HG03108 (cell line): Measurements from ENCODE around the gene ISOC2.

Experiments
- ATAC-seq: cut with Tn5 transposase; IDR thresholded peaks from one replicate; pipeline ENCODE4 v1.9.1; 2021; ENCODE audit warnings: moderate library complexity; ENCODE audit not compliant: unreplicated experiment

Gene ISOC2

DNA sequence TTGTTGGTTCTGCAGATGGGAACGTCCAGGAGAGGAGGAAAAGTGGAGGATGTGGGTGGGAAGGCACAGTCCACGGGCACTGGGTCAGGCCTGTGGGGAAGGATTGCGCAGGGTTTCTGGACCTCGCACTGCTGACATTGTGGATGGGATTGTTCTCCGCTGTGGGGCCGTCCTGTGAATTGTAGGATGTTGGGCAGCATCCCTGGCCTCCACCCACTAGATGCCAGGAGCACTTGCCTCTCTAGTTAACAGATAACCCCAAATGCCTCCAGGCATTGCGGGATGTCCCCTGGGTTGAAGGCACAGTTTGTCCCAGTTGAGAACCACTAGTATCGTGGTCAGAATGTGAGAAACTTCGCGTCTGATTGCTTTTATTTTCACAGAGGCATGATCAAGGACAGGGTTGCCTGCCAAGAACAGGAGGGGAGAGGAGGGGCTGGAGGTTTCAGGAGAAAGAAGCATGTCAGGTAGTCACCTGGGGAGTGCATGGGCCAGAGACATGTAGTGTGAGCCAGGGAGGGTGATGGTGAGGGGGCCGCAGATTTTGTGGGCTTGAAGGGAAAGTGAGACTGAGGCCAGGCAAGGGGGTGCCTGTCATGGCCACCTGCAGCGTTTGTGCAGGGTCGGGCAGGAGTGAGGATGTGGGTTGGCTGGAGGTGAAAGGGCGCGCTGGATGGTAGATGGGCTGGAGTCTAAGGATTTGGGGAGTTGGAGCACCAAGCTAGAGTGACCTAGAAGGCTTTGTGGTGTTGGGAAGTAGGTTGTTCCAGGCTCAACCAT is 18.2 kb upstream of the ISOC2 start:
- no peak for ATAC-seq

DNA sequence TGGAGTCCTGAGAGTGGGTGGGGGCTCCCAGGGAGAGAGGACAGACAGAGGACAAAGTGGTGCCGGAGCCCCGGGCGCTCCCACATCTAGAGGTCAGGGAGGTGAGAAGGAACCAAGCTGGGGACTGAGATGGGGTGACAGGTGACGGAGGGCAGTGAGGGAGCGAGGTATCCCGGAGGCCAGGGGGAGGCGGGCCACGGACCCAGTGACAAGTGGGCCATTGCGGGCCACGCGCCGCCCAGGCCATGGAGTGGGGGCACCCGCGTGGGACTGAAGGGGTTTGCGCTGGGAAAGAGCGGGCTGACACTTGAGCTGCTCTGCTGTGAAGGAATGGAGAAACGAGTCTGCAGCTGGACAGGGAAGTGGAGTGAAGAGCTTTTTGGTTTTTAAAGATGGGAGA is 17.6 kb upstream of the ISOC2 start:
- no peak for ATAC-seq

DNA sequence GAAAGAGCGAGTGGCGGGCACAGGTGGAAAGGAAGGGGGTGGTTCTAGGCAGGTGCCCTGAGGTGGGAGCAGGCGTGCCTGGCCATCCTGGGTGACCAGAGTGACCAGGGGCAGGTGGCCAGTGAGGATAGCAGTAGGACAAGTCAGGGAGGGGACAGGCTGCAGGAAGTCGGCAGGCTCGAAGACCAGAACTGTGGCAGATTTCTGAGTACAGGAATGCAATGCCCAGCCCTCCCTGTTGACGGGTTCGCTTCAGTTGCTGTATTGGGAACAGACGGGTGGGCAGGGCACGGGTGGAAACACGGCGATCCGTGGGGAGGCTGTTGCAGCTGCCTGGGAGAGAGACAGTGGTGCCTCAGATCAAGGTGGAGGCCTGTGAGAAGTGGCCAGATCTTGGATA is 16.9 kb upstream of the ISOC2 start:
- no peak for ATAC-seq

DNA sequence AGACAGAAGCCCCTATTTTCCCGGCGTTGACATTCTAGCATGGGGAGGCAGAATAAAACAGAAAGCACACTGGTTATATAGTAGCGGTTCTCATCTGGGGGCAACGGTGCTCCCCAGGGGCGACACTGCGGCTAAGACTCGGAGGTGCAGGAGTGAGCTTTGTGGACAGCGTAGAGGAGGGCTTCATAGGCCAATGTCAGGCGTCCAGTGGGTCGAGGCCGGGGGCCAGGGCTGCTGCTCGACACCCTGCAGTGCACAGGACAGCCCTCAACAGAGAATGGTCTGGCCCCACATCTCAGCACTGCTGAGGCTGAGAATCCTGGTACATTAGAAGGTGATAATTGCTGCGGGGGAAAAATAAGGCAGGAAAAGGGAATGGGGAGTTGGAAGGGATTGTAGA is 16.5 kb upstream of the ISOC2 start:
- ATAC-seq: no peak

DNA sequence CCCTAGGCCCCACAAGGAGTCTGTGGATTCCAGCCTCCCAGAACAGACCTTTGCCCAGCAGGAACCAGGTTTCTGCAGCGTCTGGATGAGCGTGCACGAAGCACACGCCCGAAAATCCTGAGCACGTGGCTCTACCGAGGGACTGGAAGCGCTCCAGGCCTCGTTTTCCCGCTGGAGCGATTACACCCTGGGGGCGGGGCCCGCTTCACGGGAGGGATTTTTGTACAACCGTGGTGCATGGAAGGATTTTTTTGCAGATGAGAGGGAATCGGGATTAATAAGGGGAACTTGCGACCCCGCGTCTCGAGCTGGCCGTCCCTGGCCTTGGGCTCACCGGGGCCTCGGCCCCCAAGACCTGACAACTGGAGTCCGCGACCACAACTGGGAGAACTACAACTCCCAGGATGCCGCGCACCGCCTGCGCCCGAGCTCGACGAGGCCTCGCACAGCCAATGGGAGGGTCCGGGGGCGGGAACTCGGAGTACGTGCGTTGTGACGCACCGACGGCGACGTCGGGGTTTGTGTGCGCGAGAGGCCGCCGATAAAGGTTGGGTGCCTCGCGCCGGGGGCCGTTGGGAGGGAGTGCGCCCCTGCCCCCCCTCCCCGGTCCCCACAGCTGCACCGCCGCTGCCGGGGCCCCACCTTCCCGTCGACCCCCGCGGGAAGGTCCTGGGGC is 14.8 kb upstream of the ISOC2 start, which contains the start of gene ZNF628:
Gene ZNF628, plus strand, starts transcription at position 518 of the 676 bp plus-strand sequence. CDS start 3,294 bp downstream, outside the sequence.
- peak; percentile 86 for ATAC-seq

DNA sequence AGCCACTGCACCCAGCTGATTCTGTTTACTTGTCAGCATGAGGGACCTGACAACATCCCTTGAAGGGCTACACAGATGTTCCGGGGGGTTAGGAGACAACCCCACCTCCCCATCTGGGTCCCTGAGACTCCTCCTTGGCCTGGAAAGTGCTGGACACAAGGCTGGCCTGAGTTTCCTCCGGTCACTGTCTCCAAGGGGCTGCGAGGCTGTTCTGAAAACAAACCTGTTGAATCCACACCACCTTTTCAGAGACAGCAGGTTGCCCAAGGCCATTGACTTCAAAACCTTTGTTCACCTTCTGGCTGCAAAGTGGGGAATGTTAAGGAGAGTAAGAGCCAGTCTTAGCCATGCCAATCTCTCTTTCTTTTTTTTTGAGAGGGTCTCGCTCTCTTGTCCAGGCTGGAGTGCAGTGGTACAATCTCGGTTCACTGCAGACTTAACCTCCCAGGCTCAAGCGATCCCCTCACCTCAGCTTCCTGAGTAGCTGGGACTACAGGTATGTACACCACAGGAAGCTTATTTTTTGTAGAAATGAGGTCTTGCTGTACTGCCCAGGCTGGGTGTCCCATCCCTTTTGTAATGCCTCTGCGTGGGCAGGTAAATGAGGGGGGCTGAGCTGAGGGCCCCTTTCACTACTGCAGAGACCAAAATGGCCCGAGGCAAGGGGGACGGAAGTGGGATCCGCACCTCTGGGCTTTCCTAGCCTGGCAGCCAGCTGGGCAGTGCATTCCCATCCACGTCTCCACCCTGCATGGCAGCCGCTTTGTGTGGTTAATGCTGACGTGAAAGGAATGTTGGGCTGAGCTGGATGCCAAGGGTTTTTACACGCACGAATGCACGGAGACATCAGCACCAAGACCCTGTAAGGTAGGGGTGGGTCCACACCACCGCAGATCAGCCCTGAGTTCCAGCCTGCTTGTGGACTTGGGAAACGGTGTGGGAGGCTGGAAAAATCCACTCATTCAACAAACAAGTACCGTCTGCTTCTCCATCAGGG is 13.1 kb upstream of the ISOC2 start:
- no peak for ATAC-seq

DNA sequence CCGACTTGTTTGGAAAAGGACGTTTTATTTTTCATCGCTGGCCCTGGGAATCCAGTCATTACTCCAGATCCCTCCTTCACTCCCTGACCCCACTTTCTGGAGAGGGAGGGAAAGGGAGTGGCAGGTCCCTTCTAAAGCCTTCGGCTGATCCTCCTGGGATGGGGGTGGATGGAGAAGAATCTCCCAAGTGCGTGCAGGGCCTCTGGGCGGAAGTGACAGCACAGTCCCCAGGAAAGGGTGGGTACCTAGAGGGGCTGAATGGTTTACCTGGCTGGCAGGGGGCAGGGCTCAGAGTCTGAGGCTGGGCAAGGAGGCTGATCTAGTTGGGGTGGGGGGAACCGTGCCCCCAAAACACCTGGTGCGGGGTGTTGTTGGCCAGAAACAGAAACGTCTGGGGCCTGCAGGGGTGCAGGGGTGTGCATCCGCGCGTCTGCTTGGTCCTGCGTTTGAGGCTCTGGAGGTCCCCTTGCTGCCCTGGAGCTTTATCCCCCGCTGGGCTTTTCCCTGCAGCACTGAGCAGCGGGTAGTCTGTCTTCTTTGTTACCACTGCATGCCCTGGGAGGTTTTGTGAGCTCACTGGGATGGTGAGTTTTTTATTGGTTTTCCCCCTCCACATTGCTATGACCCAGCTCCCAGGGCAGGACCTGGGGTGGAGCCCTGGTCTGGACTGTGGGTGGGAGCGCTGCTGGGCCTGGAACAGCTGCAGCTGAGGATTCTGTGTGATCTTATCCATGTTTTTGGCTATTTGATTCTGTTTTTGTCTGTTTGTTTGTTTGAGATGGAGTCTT is 12.0 kb upstream of the ISOC2 start:
- ATAC-seq: no peak

DNA sequence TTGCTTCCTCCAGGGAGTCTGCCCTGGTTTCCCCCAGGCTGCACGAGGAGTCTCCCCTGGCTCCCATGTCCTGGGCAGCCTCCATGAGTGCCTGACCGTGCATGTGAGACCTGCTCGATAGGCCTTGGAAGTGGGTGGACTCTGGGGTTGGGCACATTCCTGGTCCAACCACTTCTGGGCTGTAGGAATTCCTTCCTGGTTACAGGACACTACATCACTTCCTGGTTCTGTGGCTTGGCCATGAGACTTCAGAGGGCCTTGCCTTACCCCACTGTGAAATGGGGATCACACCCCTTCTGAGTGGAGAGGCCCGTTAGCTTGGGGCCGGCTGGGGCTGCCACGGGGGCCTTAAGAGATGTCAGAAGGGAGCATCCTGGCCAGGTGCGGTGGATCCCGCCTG is 11.0 kb upstream of the ISOC2 start:
- ATAC-seq: no peak

DNA sequence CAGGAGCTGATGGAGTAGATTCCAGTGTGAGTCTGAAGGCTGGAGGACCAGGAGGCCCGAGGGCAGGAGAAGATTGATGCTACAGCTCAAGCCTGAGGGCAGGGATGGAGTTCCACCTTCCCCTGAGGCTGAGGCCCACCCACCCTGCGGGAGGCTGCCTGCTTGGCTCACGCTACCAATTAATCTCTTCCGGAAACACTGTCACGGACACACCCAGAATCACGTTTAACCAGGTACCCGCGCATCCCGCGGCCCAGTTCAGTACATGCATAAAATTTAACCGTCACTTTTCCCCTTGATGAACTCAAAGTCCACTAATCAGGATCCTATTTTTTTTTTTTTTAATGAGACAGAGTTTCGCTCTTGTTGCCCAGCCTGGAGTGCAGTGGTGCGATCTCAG is 9.8 kb upstream of the ISOC2 start:
- ATAC-seq: no peak

DNA sequence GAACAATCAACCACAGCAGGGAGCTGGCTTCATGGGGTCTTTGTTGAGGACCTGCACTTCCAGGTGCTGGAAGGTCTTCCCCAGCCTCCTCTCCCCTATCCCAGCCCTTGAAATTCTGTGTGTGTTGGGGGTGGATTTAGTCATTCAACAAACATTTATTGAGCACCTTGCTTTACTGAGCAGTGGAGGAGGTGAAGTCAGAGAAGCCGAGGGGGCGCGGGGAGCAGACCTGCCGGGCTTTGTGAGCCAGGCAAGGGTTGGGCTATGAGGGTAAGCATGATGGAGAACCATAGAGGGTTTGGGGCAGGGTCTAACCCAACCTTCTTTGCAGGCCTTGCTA is 6.6 kb upstream of the ISOC2 start:
- ATAC-seq: no peak

DNA sequence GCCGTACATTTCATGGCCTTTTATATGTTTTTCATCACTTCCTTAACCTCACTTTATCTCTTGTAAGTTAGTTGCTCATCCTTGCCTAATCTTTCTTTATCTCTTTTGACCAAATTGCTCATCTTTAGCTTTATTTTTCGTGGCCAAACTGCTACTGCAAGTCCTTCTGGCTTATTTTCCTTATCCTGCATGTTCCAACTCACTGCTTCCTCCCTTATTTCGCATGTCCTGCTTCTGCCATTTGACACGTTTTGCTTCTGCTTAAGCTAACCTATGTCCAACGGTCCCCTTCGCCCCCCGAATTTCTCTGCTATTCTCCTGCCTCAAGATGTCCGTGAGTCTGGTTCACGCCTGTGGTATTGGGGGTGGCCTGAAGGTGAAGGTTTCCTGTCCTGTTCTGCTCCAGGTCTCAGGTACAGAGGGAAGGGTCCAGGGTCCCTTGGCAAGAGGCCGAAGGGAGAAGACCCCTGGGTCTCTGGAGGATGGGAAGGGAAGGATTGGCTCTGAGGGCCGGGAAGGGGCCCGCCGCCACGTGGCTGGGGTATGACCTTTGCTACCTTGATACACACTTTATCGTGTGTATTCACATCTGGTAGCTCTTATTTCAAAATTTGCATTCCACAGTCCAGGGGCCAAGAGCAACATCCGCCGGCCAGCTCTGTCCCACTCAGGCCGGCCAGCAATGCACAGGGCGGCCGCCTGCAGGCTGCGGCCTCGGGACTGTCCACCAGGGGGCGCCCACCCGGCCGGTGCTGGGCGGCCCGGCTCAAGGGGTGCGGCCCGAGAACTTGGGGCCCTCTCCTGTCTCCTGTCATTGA is 6.0 kb upstream of the ISOC2 start:
- ATAC-seq: no peak

DNA sequence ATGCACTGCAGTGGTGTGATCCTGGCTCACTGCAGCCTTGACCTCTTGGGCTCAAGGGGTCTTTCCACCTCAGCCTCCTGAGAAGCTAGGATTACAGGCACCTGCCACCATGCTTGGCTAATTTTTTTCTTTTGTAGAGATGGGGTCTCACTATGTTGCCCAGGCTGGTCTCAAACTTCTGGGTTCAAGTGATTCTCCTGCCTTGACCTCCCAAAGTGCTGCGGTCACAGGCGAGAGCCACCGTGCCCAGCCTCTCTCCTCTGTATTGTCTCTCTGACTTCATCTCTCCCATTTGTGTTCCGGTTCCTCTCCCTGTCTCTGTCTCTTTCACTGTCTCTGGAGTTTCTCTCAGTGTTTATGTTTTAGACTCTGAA is 4.8 kb upstream of the ISOC2 start:
- no peak for ATAC-seq

DNA sequence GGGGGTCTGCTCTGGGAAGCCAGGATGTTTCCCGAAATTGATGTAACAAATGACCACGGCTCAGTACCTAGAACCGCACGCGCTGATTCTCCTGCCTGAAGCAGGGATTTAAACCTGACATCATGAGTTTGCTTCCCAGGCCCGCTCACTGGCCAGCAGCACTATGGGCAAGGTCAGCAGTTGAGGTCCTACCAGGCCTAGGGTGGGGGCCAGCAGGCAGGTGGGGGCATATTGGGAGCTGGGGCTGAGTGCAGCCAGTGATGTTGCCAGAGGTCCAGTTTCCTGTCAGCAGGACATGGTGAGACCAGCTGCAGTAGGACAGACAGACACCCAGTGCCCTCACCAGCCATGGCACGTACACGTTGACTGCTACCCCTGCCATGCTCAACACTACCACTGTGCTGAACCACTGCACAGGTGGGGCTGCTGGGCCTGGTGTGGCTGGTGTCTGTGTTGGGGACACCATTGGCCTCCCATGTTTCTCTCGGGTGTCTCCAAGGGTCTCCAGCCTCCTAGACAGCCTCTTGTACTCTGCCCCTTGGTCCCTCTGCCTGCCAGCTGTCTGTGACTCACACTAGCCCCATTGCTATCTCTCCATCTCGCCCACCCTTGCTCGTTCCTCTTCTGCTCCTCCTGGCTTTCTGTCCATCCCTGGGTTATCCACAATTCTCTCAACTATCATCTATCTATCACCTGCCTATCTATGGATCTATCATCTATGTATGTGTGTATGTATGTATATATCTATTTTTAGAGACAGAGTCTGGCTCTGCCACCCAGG is 4.2 kb upstream of the ISOC2 start:
- ATAC-seq: no peak

DNA sequence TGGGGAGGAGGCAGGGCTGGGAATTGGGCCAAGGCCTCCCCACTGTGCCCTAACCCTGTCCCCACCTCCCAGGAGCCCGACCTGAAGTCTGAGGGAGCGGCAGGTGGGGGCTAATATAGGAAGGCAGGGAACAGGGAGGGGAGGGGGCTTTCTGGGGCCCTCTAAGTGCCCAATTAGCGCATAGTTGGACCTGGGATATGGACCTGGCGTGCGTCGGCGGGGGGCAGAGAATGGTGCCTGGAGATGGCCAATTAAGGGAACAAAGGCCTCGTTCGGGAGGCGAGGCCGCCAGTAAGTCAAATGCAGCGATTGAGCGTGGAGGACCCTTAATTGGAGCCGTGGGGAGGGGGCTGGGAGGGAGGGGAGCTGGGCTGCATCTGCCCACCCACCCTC is 3.2 kb upstream of the ISOC2 start, which contains the start of gene C19orf85:
Gene C19orf85, minus strand, starts transcription at position 90 of the 393 bp plus-strand sequence. CDS start 197 bp downstream, outside the sequence.
- ATAC-seq: no peak

DNA sequence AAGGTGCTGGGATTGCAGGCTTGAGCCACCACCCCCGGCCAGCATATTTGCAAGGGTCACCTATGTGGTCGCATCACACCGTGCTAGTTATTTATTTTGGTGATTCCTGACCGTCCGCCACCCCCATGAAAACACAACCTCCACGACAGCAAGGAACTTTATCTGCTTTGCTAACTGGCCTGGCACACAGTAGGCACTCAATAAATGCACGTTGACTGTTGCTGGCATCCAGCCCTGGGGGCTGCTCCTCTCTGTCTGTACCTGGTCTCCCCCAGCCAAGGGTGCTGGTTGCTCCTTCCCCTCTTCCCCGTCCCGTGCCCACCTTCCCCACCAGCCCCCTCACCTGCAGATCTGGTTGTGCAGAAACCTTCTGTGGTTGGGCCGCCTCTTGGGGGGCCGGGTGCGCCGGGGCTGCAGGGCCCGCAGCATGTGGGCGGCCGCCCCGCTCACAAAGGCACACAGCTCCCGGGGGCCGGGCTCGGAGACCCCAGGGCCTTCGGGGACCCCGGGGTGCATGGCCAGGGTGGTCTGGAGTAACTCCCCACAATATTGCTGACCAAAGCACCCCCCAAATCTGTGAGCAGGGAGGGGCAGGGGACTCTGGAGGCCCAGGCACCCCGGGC is 2.7 kb upstream of the ISOC2 start:
- no peak for ATAC-seq

DNA sequence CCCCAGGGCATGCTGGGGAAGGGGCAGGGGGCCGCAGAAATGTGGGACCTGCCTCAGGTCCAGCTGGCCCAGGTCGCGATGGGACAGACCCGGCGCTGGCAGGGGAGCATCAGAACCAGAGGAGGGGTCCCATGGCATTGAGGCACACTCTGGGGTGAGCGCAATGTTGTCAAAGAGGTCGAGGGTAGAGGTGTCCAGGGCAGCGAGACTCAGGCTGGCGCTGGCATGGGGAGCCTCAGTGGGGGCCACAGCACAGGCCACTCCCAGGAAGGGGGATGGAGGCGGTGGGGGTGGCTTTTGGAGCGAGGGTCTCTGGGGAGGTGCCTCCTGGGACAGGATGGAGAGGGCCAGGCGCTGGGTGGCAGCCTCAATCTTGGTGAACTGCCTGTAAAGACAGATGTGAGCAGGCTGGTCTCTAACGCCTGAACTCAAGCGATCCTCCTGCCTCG is 2.2 kb upstream of the ISOC2 start:
- ATAC-seq: no peak

DNA sequence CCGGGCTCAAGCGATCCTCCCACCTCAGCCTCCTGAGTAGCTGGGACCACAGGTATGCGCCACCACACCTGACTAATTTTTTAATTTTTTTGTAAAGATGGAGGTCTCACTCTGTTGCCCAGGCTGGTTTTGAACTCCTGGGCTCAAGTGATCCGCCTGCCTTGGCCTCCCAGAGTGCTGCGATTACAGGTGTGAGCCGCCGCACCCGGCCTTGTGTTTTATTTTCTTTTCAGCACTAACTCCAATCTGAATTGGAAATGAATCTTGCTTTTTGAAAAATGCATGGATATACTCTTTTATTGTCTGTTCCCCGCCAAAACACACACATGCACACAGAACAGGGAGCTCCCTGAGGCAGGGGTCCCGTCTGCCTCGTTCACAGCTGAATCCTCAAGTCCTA is 1.3 kb upstream of the ISOC2 start:
- ATAC-seq: no peak

DNA sequence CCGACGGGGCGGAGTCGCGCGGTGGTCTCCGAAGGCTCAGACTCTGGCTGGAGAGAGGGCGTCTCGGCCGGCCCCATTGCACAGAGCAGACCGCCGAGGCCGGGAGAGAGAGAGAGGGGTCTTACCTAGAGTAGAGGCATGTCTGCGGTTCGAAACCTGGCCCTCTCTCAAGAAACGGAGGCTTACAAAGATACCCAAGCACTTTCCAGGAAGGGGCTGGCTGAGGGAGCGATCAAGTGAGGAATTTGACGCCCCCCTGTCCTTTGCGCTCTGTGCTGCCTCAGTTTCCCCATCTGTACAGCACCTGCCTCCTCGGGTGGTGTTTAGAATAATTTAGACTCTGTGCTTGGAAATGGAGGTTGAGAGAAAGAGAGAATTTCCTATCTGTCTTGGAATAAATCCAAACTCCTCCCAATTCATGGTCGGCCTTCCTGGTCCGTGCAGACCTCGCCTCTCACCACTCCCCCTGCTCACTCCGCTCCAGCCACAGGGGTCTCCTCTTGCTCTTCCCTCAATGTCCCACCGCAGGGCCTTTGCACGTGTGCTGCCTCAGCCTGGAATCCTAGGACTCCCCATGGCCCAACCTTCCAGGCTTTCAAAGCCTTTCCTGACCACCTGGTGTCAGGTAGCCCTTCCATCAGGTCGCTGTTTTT is 658 bp upstream of the ISOC2 start:
- no peak for ATAC-seq
